H1 (cell line): Measurements from ENCODE around the gene GLP1R. TPM values are rescaled to one million over a fixed set of nuclear protein-coding genes. Genes with fewer than 3 reads are reported as not detected.

Source experiments
- CTCF ChIA-PET: fragments of 300-600 bp; sonication (Branson Sonifier 250); formaldehyde crosslinking; loops from one replicate; lab custom pipeline; 2021; ENCODE audit not compliant: partially characterized antibody; lab: Charles Lee
- POLR2A ChIA-PET: fragments of 300-600 bp; sonication (Branson Sonifier 250); formaldehyde crosslinking; loops from one replicate; lab custom pipeline; 2021; ENCODE audit warnings: inconsistent platforms; ENCODE audit not compliant: partially characterized antibody; lab: Charles Lee
- DNase-seq, 2 experiments: peaks; one replicate each; pipeline versions ENCODE4 v3.0.0 to v3.0.0-alpha.2; 2010 to 2022; ENCODE audit warnings: low spot score in 2 of 2, low read depth in 1 of 2, mixed read lengths in 1 of 2
- FAIRE-seq: peaks from 2 replicates; lab custom pipeline; 2011; peaks lifted over from hg19 to GRCh38; lab: Jason Lieb, UNC
- H2AFZ ChIP-seq: 2 replicates; pipeline ENCODE4 v1.8.1; 2012; ENCODE audit warnings: low read length, inconsistent platforms
- H2AK5ac ChIP-seq: 2 replicates; pipeline ENCODE4 v1.6.1; 2013; ENCODE audit warnings: low read depth, low read length
- H2BK120ac ChIP-seq: replicated peaks from 2 replicates; pipeline ENCODE3; 2013; ENCODE audit warnings: low read depth, low read length, inconsistent platforms
- H2BK12ac ChIP-seq: 2 replicates; pipeline ENCODE4 v1.6.1; 2013; ENCODE audit warnings: low read depth, low read length
- H2BK15ac ChIP-seq: 2 replicates; pipeline ENCODE4 v1.6.1; 2013; ENCODE audit warnings: low read length
- H2BK20ac ChIP-seq: 2 replicates; pipeline ENCODE4 v1.6.1; 2013; ENCODE audit warnings: low read length
- H2BK5ac ChIP-seq: 2 replicates; pipeline ENCODE4 v1.6.1; 2013; ENCODE audit warnings: low read depth, low read length
- H3K14ac ChIP-seq: 2 replicates; pipeline ENCODE4 v1.6.1; 2013; ENCODE audit warnings: inconsistent platforms; ENCODE audit not compliant: insufficient read length
- H3K18ac ChIP-seq: 2 replicates; pipeline ENCODE4 v1.6.1; 2013; ENCODE audit warnings: low read length; ENCODE audit errors: extremely low read depth
- H3K23ac ChIP-seq: 2 replicates; pipeline ENCODE4 v1.6.1; 2013; ENCODE audit warnings: inconsistent platforms; ENCODE audit not compliant: insufficient read length
- H3K23me2 ChIP-seq: 2 replicates; pipeline ENCODE4 v1.6.1; 2013; ENCODE audit warnings: low read depth, low read length
- H3K27ac ChIP-seq: 2 replicates; pipeline ENCODE4 v1.6.1; 2011; ENCODE audit warnings: low read depth, low read length, inconsistent platforms
- H3K27me3 ChIP-seq, 4 experiments: replicated peaks in 1 of 4; 1 replicate in 1 of 4; 2 replicates in 3 of 4; pipeline versions ENCODE4 v1.6.1 to v1.8.1; 2011 to 2013; ENCODE audit warnings: low read length in 3 of 4, mild to moderate bottlenecking in 3 of 4, inconsistent platforms in 2 of 4, mixed read lengths in 2 of 4, moderate library complexity in 1 of 4; ENCODE audit not compliant: control insufficient read depth in 3 of 4, insufficient read depth in 3 of 4; ENCODE audit errors: extremely low read depth in 1 of 4
- H3K36me3 ChIP-seq, 4 experiments: 2 replicates each; pipeline versions ENCODE4 v1.6.1 to v1.8.1; 2011 to 2013; ENCODE audit warnings: mild to moderate bottlenecking in 4 of 4, low read length in 3 of 4, moderate library complexity in 2 of 4, control low read depth in 1 of 4, inconsistent platforms in 1 of 4; ENCODE audit not compliant: insufficient read depth in 4 of 4, control insufficient read depth in 2 of 4
- H3K4ac ChIP-seq: replicated peaks from 2 replicates; pipeline ENCODE3; 2013; ENCODE audit warnings: low read length, low read depth, mixed read lengths, inconsistent platforms; ENCODE audit not compliant: insufficient read length
- H3K4me1 ChIP-seq, 4 experiments: replicated peaks in 1 of 4; 1 replicate in 1 of 4; 2 replicates in 3 of 4; pipeline versions ENCODE4 v1.6.1 to v1.8.1; 2011 to 2013; ENCODE audit warnings: low read length in 3 of 4, inconsistent platforms in 2 of 4, mixed read lengths in 1 of 4; ENCODE audit not compliant: insufficient read depth in 4 of 4, control insufficient read depth in 3 of 4
- H3K4me2 ChIP-seq, 2 experiments: 2 replicates each; pipeline versions ENCODE4 v1.6.1 to v1.8.1; 2011 to 2013; ENCODE audit warnings: low read depth in 2 of 2, low read length in 2 of 2, control low read depth in 1 of 2, inconsistent platforms in 1 of 2, mild to moderate bottlenecking in 1 of 2; ENCODE audit not compliant: insufficient read depth in 1 of 2
- H3K4me3 ChIP-seq, 4 experiments: fragments of 200-600, 300-600 bp in 1 of 4; sonication (generic), shearing (Covaris generic), sonication (Bioruptor Twin) in 1 of 4; 2 replicates each; pipeline versions ENCODE4 v1.5.1 to v1.8.1; 2011 to 2016; ENCODE audit warnings: low read length in 4 of 4, low read depth in 3 of 4, control low read depth in 2 of 4, inconsistent platforms in 2 of 4, mild to moderate bottlenecking in 2 of 4, mixed read lengths in 1 of 4, moderate library complexity in 1 of 4; ENCODE audit not compliant: insufficient read depth in 2 of 4; ENCODE audit errors: extremely low read depth in 1 of 4
- H3K56ac ChIP-seq: replicated peaks from 2 replicates; pipeline ENCODE3; 2013; ENCODE audit warnings: low read depth, mild to moderate bottlenecking, mixed read lengths, low read length, inconsistent platforms; ENCODE audit not compliant: insufficient read length
- H3K79me1 ChIP-seq: 2 replicates; pipeline ENCODE4 v1.6.1; 2013; ENCODE audit warnings: low read depth, low read length, control low read depth
- H3K79me2 ChIP-seq, 2 experiments: 2 replicates each; pipeline versions ENCODE4 v1.6.1 to v1.8.1; 2012 to 2013; ENCODE audit warnings: low read length in 2 of 2, mild to moderate bottlenecking in 2 of 2, inconsistent platforms in 1 of 2; ENCODE audit not compliant: insufficient read depth in 2 of 2, control insufficient read depth in 1 of 2
- H3K9ac ChIP-seq, 4 experiments: replicated peaks in 1 of 4; 1 replicate in 1 of 4; 2 replicates in 3 of 4; pipeline versions ENCODE4 v1.6.1 to v1.8.1; 2011 to 2013; ENCODE audit warnings: low read depth in 3 of 4, low read length in 3 of 4, control low read depth in 2 of 4, mild to moderate bottlenecking in 2 of 4, moderate library complexity in 2 of 4, inconsistent platforms in 1 of 4; ENCODE audit errors: extremely low read depth in 1 of 4
- H3K9me3 ChIP-seq, 2 experiments: 2 replicates each; pipeline versions ENCODE4 v1.6.1 to v1.8.1; 2012 to 2013; ENCODE audit warnings: mild to moderate bottlenecking in 2 of 2, moderate library complexity in 2 of 2, control low read depth in 1 of 2, inconsistent platforms in 1 of 2, low read depth in 1 of 2, low read length in 1 of 2, mixed read lengths in 1 of 2; ENCODE audit not compliant: insufficient read depth in 2 of 2
- H4K20me1 ChIP-seq, 2 experiments: replicated peaks in 1 of 2; 2 replicates each; pipeline versions ENCODE3 to v1.8.1; 2011 to 2013; ENCODE audit warnings: inconsistent platforms in 2 of 2, low read length in 2 of 2, mild to moderate bottlenecking in 1 of 2; ENCODE audit not compliant: insufficient read depth in 2 of 2, control insufficient read depth in 1 of 2
- H4K5ac ChIP-seq: 2 replicates; pipeline ENCODE4 v1.6.1; 2013; ENCODE audit warnings: low read length, low read depth, mixed read lengths, inconsistent platforms; ENCODE audit not compliant: insufficient read length
- H4K8ac ChIP-seq: 2 replicates; pipeline ENCODE4 v1.8.0; 2013; ENCODE audit warnings: mild to moderate bottlenecking, moderate library complexity, low read length, inconsistent platforms; ENCODE audit not compliant: insufficient read depth; ENCODE audit errors: extremely low read depth
- H4K91ac ChIP-seq: replicated peaks from 2 replicates; pipeline ENCODE3; 2013; ENCODE audit warnings: low read length, mixed read lengths, inconsistent platforms; ENCODE audit not compliant: insufficient read length
- EGR1 ChIP-seq: IDR thresholded peaks from 2 replicates; pipeline ENCODE4 v1.6.1; 2011; ENCODE audit warnings: low read depth, low read length, borderline replicate concordance
- EZH2 ChIP-seq: fragments of 200-600 bp; sonication (generic); IDR thresholded peaks from 2 replicates; pipeline ENCODE4 v1.7.1; 2012; ENCODE audit warnings: low read depth, mild to moderate bottlenecking, moderate library complexity, low read length, inconsistent platforms; ENCODE audit not compliant: severe bottlenecking
- GABPA ChIP-seq: IDR thresholded peaks from 2 replicates; pipeline ENCODE4 v1.6.1; 2011; ENCODE audit warnings: mild to moderate bottlenecking, low read length, moderate library complexity, borderline replicate concordance; ENCODE audit not compliant: insufficient read depth
- NRF1 ChIP-seq: IDR thresholded peaks from 2 replicates; pipeline ENCODE4 v1.6.1; 2011; ENCODE audit warnings: mild to moderate bottlenecking, low read depth, low read length, improper control_type of control experiment
- POLR2A ChIP-seq, 2 experiments: IDR thresholded peaks; 1 replicate in 1 of 2; 2 replicates in 1 of 2; pipeline ENCODE4 v1.6.1; 2011; ENCODE audit warnings: low read depth in 2 of 2, low read length in 2 of 2, mild to moderate bottlenecking in 2 of 2; ENCODE audit errors: control extremely low read depth in 1 of 2
- POU5F1 ChIP-seq: IDR thresholded peaks from 2 replicates; pipeline ENCODE4 v1.6.1; 2011; ENCODE audit warnings: low read depth, mild to moderate bottlenecking, low read length, moderate library complexity
- RBBP5 ChIP-seq: IDR thresholded peaks from 2 replicates; pipeline ENCODE4 v1.7.1; 2012; ENCODE audit warnings: low read depth, mild to moderate bottlenecking, inconsistent platforms, low read length, moderate library complexity, borderline replicate concordance
- RNF2 ChIP-seq: fragments of 200-900, 300-1000 bp; sonication (generic); IDR thresholded peaks from 2 replicates; pipeline ENCODE4 v1.7.1; 2016; ENCODE audit warnings: borderline replicate concordance, low read depth, mild to moderate bottlenecking, antibody characterized with exemption, low read length; ENCODE audit not compliant: poor library complexity, severe bottlenecking; ENCODE audit errors: missing control alignments
- TAF7 ChIP-seq: optimal IDR thresholded peaks from 2 replicates; pipeline ENCODE3; 2011; ENCODE audit warnings: low read depth, mild to moderate bottlenecking, inconsistent platforms, low read length, moderate library complexity, borderline replicate concordance
- WGBS, 2 experiments: shearing (Covaris generic) in 1 of 2; methylation state at CpG; one replicate each; pipeline versions ENCODE4 v1.1.6 to v1.1.7; 2013 to 2015; ENCODE audit warnings: low lambda C conversion rate in 2 of 2, mixed read lengths in 2 of 2, inconsistent platforms in 1 of 2, low coverage in 1 of 2, missing lambda C conversion rate in 1 of 2; ENCODE audit not compliant: insufficient replicate concordance in 2 of 2, insufficient coverage in 1 of 2, insufficient read length in 1 of 2; ENCODE audit errors: extremely low coverage in 1 of 2, missing lambda C conversion rate in 1 of 2; 5-methylcytosine and 5-hydroxymethylcytosine counted together
- polyA plus RNA-seq, 7 experiments: library from polyadenylated mRNA; depleted of rRNA in 3 of 7; stranded (reverse) in 5 of 7; unstranded in 2 of 7; fragments of >200 nt in 5 of 7; fragments of 200-250 nt in 2 of 7; gene quantifications; 1 replicate in 5 of 7; 2 replicates in 1 of 7; 4 replicates in 1 of 7; pipeline versions ENCODE4 v1.2.1 to v1.2.3, GENCODE V29; 2011 to 2013; ENCODE audit warnings: missing spikeins in 2 of 7, mixed read lengths in 2 of 7
- total RNA-seq: library from RNA; stranded (reverse); fragmentation: NEBNext Ultra II Directional; extraction: Animal tissue kit (Norgen Biotek cat#: 25700); gene quantifications from 2 replicates; pipeline ENCODE4 v1.2.1, GENCODE V29; 2021

GLP1R gene
- total and polyA plus RNA-seq, 2 of the 8 experiments (the other 6 are each of a cell fraction or from before 2014, with no cell fraction given): 2.6 to 2.7 TPM

- H2BK20ac ChIP-seq: no peak overlapping the region
- no peak for TF ChIP-seq NRF1
- TF ChIP-seq EZH2: no peak
- TF ChIP-seq EGR1: no peak
- TF ChIP-seq GABPA: no peak
- no peak for TF ChIP-seq POLR2A (IDR thresholded peaks at IDR 0.05; ENCODE audit: control extremely low read depth in 1 of 2, low read depth in 2 of 2, low read length in 2 of 2)
- TF ChIP-seq TAF7: no peak
- no peak for TF ChIP-seq RBBP5
- TF ChIP-seq RNF2: no peak
- TF ChIP-seq POU5F1: no peak
- H2AK5ac ChIP-seq: no peak overlapping the region
- H4K91ac ChIP-seq: no peak overlapping the region
- no peak overlapping the region for H2BK5ac ChIP-seq
- DNase-seq (no peak), FAIRE-seq (no peak)
- H3K4me2 ChIP-seq: no peak overlapping the region
- H3K18ac ChIP-seq: no peak overlapping the region
- H3K9me3 ChIP-seq: no peaks in the 10 kb centered on the region
- no peak overlapping the region for H3K9ac ChIP-seq
- no peaks in the 10 kb centered on the region for H3K79me2 ChIP-seq
- H2AFZ ChIP-seq: no peak overlapping the region
- no peak overlapping the region for H3K27ac ChIP-seq
- H3K4me3 ChIP-seq: no peak overlapping the region
- no peaks in the 10 kb centered on the region for H3K79me1 ChIP-seq
- H3K4me1 ChIP-seq: peaks cover 0 to 7% (median 0%) of the 10 kb centered on the region in 4 experiments; a peak in 2 of 7 replicates
- H4K8ac ChIP-seq: peak overlapping the region; percentile 54; the same call in 1 of the 2 replicates
- no peak overlapping the region for H3K56ac ChIP-seq
- no peaks in the 10 kb centered on the region for H4K20me1 ChIP-seq
- H3K14ac ChIP-seq: no peak overlapping the region
- no peak overlapping the region for H2BK15ac ChIP-seq
- H3K27me3 ChIP-seq: no peaks in the 10 kb centered on the region
- no peak overlapping the region for H3K23ac ChIP-seq
- 88% methylated on average over 8 of the region's 8 CpGs; no CpG with 5 or more reads in 1 of the 2 experiments for WGBS, 2 experiments
- H4K5ac ChIP-seq: no peak overlapping the region
- H3K36me3 ChIP-seq: no peaks in the 10 kb centered on the region
- ChIA-PET POLR2A (interaction anchor here (0.6 to 1.0 kb wide), 2 partner anchors 10 to 240 kb away, joined by 3 read pairs; no protein-coding TSS in a partner anchor), CTCF (interaction anchor here (0.7 to 2.2 kb wide), 9 partner anchors 13 to 231 kb away, joined by 3 to 7 read pairs (median 3); no protein-coding TSS in a partner anchor)
- no peaks in the 10 kb centered on the region for H3K23me2 ChIP-seq
- no peak overlapping the region for H2BK12ac ChIP-seq
- H2BK120ac ChIP-seq: no peak overlapping the region
- H3K4ac ChIP-seq: no peak overlapping the region
Observed at GRCh38 chr6:39079197-39080125, 30.9 kb downstream of the GLP1R start.
